Fibroblast of upper back skin (primary cell): ENCODE results near the gene CFAP68.

Source experiments
- DNase-seq: peaks from one replicate; pipeline ENCODE4 v3.0.0-alpha.2; 2013

CFAP68 gene, protein sequence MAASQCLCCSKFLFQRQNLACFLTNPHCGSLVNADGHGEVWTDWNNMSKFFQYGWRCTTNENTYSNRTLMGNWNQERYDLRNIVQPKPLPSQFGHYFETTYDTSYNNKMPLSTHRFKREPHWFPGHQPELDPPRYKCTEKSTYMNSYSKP

DNA sequence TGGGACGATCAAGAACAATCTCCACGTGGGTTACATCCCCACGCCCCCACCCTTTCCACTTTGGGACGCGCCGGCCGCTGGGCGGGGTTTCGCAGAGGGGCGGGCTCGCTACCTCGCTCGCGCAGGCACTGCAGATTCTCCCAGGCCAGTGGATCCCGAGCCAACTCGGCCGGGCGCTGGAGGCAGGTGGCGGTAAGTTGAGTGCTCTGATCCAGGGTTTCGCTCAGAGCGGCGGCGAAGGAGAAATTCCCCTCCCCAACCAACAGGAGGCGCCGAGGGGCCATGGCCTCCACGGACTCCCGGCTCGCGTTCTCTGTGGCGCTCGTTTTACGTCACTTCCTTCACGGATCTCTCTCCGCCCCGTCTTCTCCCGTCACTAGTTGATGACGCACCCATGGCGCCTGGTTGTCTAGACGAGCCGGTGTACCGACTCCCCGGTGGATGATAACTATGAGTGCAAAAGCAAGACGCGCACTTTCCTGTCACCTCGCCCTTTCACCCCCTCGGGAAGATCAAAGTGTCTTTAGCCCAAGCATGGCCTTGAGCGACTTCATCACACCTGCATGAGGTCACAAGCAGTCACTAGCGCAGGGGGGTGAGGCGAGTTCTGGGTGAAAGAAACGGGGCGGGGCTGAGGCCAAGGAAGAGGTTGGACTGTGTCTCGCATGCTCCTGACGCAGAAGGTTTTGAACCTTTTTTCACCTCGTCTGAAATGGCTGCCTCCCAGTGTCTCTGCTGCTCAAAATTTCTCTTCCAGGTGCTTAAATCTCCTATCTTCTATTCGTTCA, at the start of gene CFAP68, which contains the start of gene FDXACB1:
Gene CFAP68, plus strand, starts transcription at position 693 of the 788 bp plus-strand sequence. Its CDS starts 20 bp downstream, at position 713.
Gene FDXACB1, minus strand, starts transcription at position 317 of the 788 bp plus-strand sequence. Its CDS starts 33 bp downstream, at position 284.
- DNase-seq = peak; percentile 97

DNA sequence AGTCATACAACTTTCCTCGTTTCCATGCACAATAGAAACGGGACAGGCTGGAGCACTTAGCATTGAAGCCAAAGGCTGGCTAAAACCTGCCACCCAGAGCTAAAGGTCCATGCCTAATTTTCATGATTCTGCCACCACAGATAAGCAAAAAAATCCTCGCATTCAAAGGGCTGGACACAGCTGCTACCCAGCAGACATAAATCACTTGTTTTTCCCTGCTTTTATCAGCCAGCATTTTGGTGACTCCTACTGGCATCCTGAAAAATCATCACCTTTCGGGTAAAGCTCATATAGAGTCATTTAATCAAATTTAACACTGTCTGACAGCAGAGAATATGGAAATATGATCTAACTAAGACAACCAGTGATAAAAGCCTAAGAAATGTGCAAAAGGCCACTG, 45.8 kb upstream of the CFAP68 start:
- DNase-seq = no peak

DNA sequence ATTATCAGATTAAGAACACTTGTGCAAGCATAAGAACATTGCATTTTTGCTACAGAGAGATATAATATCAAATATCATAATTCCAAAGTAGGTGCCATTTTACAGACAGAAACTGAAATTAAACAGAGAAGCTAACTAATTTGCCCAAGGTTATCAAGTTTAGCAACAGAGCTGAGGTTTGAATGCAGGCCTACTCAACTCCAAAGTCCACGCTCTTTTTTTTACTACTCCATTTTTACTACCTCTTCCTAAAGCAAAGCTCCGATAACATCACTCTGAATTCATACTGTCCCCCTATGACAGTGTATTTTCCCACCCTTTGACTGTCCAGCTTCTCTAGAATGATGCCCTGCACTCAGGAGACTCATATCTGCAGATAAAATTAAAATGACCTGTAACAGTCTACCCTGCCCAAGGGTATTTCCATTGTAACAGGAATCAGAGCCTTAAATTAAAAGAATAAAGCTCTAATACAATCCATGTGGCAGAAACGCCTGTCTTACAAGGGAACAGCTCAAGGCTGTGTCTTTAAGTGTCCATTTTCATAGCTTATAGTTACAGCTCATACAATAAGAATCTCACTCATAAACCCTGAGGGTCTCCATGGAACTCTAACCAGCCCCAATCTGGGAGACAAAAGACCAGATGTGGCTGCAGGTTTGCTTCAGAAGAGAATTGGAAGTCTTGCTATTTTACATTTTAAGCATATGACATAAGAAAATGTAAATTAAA, 44.7 kb upstream of the CFAP68 start:
- DNase-seq = no peak

DNA sequence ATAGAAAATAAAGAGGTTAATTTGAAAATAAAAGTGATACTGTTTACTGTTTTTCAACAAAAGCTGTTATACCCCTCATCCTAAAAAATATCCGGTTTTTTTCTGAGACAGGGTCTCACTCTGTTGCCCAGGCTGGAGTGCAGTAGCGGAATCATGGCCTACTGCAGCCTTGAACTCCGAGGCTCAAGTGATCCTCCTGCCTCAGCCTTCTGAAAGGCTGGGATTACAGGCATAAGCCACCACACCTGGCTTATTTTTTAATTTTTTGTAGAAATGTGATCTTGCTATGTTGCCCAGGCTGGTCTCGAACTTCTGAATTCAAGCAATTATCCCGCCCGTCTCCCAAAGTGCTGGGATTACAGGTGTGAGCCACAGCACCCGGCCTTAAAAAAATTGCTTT, 43.7 kb upstream of the CFAP68 start:
- no peak for DNase-seq

GRCh38 chr11:111836162-111836561, 43.2 kb upstream of the CFAP68 start:
- DNase-seq = no peak

GRCh38 chr11:111836721-111837120, 42.6 kb upstream of the CFAP68 start:
- DNase-seq = no peak

- DNase-seq = no peak
These were observed 41.9 kb upstream of the CFAP68 start for GRCh38 chr11:111837366-111837891.

DNA sequence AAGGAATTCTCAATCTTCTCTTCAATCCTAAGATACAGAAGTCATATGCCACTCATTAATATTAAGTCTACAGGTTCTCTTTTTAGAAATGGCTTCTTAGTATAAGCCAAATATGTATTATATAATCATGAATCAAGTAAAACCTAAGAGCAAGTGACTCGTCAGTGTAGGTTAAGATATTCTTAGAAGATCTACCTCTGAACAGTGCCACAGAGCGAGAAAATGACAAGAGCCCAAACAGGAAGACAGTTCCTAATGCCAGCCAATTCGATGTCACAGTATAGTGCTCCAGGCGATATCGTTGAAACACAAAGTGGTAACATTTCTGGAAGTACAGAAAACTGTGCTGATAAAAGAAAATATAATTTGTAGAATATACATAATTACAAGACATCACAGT, 41.3 kb upstream of the CFAP68 start:
- no peak for DNase-seq

DNA sequence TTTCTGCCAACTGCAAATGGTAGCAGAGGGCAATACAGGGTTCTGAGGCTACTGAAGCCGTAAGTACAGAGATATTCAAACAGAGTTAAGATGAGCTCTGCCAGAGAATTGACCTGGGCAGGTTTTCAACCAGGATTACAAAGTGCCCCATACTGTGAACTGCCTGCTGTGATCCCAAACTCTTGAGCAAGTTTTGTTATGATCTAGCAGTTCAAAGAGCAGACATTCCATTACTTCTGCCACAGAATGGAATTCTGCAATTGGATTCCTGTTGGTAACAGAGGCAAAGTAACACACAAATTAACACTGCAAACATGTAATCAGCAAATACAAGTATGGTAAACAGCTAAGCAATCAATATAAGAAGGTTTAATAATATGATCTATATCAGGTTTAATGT, 39.2 kb upstream of the CFAP68 start:
- no peak for DNase-seq

- peak; percentile 84 for DNase-seq
These were observed 37.8 kb upstream of the CFAP68 start for GRCh38 chr11:111841370-111842053.

DNA sequence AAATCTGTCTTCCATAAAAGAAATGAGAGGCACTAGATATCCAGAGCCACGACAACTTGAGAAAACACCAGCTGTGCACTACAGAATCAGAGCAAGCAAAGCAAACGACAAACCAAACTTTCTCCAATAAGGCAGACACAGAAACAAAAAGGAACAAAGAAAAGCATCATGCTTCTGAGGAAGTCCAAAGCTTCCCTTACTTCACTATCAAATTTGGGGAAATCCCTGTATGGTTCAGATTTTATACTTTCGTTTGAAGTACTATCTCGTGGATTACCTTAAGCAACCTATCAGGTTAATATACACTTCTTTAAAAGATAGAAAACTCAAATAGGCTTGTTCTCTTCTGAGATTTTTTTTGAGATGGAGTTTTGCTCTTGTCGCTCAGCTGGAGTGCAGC, 35.7 kb upstream of the CFAP68 start:
- no peak for DNase-seq

GRCh38 chr11:111845276-111846028, 33.9 kb upstream of the CFAP68 start:
- DNase-seq = no peak

GRCh38 chr11:111846063-111846462, 33.3 kb upstream of the CFAP68 start:
- peak; percentile 49 for DNase-seq

DNA sequence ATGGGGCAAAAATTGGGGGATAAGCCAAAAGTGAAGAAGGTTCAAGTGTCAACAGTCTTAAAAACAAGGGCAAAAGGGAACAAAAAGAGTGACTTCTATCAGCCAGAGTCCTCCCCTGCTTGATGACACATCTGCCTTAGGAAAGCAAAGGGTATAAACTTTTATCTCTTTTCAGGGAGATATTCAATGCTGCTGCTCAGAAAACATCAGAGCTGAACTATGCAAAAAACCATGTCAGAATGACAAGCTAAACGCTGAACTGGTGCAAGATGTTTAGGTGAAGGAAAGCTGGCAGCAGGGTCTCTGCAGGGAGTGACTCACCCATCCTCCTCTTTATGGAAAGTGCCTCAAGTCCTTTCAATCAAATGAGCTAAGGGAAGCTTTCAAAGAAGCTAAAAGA, 32.7 kb upstream of the CFAP68 start:
- peak; percentile 75 for DNase-seq

DNA sequence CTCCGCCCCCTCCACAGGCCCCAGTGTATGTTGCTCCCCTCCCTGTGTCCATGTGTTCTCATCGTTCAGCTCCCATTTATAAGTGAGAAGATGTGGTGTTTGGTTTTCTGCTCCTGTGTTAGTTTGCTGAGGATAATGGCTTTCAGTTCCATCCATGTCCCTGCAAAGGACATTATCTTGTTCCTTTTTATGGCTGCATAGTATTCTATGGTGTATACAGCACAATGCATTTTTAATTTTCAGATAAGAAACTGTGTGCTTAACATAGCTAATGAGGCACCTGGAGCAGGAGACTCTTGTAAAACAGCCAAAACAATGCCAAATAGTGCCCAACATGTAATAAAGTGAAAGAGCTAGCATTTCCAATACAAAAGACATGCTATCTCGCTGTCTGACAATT, 29.7 kb upstream of the CFAP68 start:
- DNase-seq = no peak

GRCh38 chr11:111851067-111851466, 28.3 kb upstream of the CFAP68 start:
- DNase-seq = no peak

GRCh38 chr11:111851636-111852035, 27.7 kb upstream of the CFAP68 start:
- peak; percentile 7 for DNase-seq

DNA sequence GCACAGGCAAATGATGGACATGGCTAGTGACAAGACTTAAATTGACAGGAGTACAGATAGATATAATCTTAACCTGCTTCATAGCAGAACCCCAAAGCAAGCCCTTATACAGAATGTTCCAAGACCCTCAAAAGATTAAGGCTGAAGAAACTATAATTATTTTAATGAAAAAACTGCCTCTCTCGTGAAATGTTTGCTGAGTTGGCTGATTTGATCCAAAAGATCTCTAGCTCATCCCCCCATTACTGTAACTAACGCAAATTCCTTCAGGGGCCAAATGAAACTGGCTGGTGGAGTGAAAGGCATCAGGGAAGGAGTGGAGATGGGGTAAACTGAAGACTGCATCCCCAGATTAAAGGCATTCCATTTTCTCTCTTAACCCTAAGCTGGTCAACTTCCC, 27.2 kb upstream of the CFAP68 start:
- no peak for DNase-seq

DNA sequence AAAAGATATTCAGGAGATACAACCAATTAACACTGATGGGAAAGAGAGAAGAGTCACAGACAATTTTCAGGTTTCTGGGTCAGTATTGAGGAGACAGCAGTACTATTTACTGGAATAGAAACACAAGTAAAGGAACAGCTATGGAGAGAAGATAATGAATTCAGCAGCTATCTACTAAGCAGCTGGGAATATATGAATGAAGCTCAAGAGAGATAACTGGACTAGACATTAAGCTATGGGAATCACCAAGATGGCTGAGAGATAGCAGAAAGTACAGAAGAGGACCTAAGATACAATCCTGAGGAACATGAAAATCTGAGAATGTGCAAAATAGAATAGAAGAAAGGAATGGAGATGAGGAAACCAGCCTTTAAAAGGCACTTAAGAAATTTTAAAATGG, 23.8 kb upstream of the CFAP68 start:
- DNase-seq = no peak

DNA sequence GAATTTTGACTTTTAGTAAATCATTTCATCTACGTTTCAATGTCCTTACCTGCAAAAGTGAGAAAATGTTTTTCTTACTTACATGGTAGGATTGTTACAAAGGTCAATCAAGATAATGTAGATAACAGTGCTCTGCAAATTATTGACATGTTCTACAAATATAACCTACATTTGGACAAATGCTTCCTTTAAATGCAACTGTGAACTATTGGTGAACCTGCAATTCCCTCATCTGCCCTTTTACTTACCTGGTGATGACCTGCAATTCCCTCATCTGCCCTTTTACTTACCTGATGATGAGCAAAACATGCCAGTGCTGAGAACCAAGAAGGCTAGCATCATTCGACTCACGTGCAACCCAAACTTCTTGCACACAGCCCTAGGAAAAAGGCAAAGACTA, 19.1 kb upstream of the CFAP68 start:
- DNase-seq = no peak

GRCh38 chr11:111870113-111870512, 9.2 kb upstream of the CFAP68 start:
- DNase-seq = no peak

- DNase-seq = no peak
These were observed 8.8 kb upstream of the CFAP68 start for GRCh38 chr11:111870522-111870885.
